Esophagus muscularis mucosa (tissue), 4 donors: ENCODE data around the gene MAP1LC3B.

ENCODE experiments used
- CTCF ChIP-seq, 3 experiments: fragments of 200-600 bp in 2 of 3; fragments of 450-650 bp in 1 of 3; sonication (generic) in 2 of 3; IDR thresholded peaks; one replicate each; pipeline ENCODE4 v1.5.1; 2017 to 2019; ENCODE audit warnings: antibody characterized with exemption in 3 of 3, mild to moderate bottlenecking in 2 of 3, moderate library complexity in 1 of 3
- EP300 ChIP-seq: sonication (generic); formaldehyde crosslinking; IDR thresholded peaks from one replicate; pipeline ENCODE4 v1.6.1; 2017; ENCODE audit warnings: antibody characterized with exemption
- POLR2A ChIP-seq: fragments of 450-650 bp; IDR thresholded peaks from one replicate; pipeline ENCODE4 v1.6.1; 2017; ENCODE audit warnings: antibody characterized with exemption, moderate library complexity, mild to moderate bottlenecking, low read depth
- POLR2AphosphoS5 ChIP-seq, 2 donors: sonication (generic); formaldehyde crosslinking; IDR thresholded peaks; one replicate each; pipeline ENCODE4 v1.6.1; 2017; ENCODE audit warnings: antibody characterized with exemption in 2 of 2

GRCh38 chr16:87425941-87426340 lies 33.8 kb downstream of the MAP1LC3B start:
- no peak for TF ChIP-seq POLR2A
- TF ChIP-seq CTCF (IDR thresholded peaks at IDR 0.05): no peak
- TF ChIP-seq POLR2AphosphoS5 (IDR thresholded peaks at IDR 0.05): no peak
- TF ChIP-seq EP300: no peak
